Epithelial cell of umbilical artery (primary cell): Measurements from ENCODE around the gene OR7G1. TPM values are rescaled to one million over a fixed set of nuclear protein-coding genes. Genes with fewer than 3 reads are reported as not detected.

Experiments used
- total RNA-seq: library from RNA; depleted of rRNA; stranded (reverse); fragments of >200 nt; gene quantifications from 2 replicates; pipeline ENCODE4 v1.2.3, GENCODE V29; 2014

Gene OR7G1
- total RNA-seq, result not detected in 2 replicates

DNA sequence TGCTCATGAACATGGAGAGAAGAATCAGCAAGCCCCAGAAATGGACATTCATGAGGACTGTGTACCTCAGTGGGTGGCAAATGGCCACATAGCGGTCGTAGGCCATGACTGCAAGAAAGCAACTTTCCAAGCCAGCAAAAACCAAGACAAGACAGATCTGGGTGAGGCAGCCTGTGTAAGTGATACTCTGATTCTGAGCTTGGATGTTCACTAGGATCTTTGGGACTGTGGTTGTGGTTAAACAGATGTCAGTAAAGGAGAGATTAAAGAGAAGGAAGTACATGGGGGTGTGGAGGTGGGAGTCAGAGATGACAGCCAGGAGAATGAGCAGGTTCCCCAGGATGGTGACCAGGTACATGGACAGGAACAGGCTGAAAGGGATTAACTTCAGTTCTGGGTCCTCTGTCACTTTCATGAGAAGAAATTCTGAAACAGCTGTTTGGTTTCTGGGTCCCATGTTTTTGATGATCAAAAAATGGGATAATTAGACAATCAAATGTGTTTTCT is at the start of gene OR7G1:
TSS of gene OR7G1 (minus strand) at position 457 of the 507 bp plus-strand sequence. CDS start at position 457, 0 bp downstream.

DNA sequence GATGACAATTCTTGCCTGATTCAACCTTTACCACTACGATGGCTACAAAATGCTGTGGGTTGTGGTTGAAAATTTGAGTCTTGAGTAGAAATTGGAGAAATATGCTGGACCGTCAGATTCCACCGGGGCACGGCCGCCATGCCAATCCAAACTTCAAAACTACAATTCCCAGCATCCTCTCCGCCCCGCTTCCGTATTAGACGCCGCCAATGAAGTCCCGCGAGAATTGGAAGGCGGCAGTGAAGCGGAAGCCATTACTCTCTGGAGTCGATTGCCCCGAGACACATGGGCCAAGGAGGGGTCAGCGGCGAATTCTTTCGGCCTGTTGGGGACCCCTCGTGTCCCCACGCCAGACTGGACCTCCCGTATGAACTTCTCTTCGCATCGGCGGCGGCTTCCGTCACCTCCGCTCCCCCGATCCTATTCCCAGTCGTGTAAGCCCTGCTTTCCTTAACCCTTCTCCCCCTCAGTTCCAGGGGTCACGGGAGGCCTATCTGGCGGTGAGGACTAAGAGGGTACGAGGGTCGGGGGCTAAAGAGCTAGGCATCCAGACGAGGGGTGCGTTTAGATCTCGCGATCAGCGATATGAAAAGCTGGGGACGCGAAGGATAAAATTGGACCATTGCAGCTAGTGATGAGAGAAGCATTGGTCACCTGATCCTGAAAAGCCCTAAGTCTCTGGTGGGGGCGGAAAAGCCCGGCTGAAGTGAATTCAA is 24.8 kb upstream of the OR7G1 start, which contains the start of gene ZNF317:
TSS of gene ZNF317 (plus strand) at position 239 of the 716 bp plus-strand sequence. CDS start 15,620 bp downstream, outside the sequence.

DNA sequence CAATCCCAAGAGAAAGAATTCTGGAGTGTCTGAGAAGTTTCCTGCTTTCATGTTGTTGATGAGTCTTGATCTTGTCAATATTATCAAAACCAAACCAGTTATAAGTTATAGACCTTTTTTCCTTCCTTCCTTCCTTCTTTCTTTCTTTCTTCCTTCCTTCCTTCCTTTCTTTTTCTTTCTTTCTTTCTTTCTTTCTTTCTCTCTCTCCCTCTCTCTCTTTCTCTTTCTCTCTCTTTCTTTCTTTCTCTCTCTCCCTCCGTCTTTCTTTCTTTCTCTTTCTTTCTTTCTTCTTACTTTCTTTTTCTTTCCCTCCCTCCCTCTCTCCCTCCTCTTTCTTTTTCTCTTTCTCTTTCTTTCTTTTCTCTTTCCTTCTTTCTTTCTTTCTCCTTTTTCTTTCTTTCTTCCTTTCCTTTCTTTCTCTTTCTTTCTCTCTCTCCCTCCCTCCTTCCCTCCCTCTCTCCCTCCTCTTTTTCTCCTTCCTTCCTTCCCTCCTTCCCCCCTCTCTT is 11.4 kb upstream of the OR7G1 start, which contains the start of gene OR7G3:
TSS of gene OR7G3 (minus strand) at position 51 of the 506 bp plus-strand sequence. CDS start at position 51, 0 bp downstream.

DNA sequence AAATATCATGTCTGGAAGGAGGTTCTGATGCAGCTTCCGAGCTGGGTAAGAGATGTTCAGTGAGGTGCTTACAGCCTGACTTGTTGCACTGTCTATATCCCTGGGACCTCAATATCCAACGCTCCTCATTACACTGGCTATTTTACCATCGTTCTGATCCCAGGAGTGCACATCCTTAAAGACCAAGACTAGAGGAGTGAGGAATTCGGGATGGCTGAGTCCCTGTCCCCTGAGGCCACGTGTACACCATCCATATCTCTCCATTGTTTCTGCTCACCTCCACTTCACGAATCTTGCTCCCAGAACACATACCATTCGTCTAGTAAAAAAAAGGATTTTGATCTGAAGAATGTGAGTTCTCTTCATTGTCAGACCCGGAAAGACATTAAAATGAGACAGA is 8.2 kb downstream of the OR7G1 start, which contains the start of gene OR7G2:
TSS of gene OR7G2 (minus strand) at position 101 of the 400 bp plus-strand sequence. CDS start 4,232 bp downstream, outside the sequence.

GRCh38 chr19:9086761-9087160 is 28.8 kb downstream of the OR7G1 start, which contains the start of gene OR1M1:
OR1M1 (plus strand) TSS chr19:9087061; CDS start chr19:9093245, 6,184 bp downstream.

Other genes with a start within 250 kb of the OR7G1 start
- not detected in 2 replicates for gene MUC16, start 105.4 kb downstream of the OR7G1 start, total RNA-seq
- gene OR1M1, start 28.7 kb downstream of the OR7G1 start, total RNA-seq, result not detected in 2 replicates
- not detected in 2 replicates for gene OR7G2, start 8.3 kb downstream of the OR7G1 start, total RNA-seq
- gene OR7G3, start 11.2 kb upstream of the OR7G1 start, total RNA-seq, result not detected in 2 replicates
- 12.2 and 14.6 TPM in 2 replicates for gene ZNF317, start 24.6 kb upstream of the OR7G1 start, total RNA-seq
- gene OR7D2, start 63.2 kb upstream of the OR7G1 start, total RNA-seq, result not detected in 2 replicates
- not detected in 2 replicates for gene OR7D4, start 103.8 kb upstream of the OR7G1 start, total RNA-seq
- not detected in 2 replicates for gene OR7E24, start 135.2 kb upstream of the OR7G1 start, total RNA-seq
- 5.8 and 6.2 TPM in 2 replicates for gene ZNF699, start 194.1 kb upstream of the OR7G1 start, total RNA-seq
- 10.7 and 11.9 TPM in 2 replicates for gene ZNF559, start 208.4 kb upstream of the OR7G1 start, total RNA-seq
- 0.97 and 1.7 TPM in 2 replicates for gene ZNF177, start 247.2 kb upstream of the OR7G1 start, total RNA-seq